ENCODE data around the gene LCMT1. TPM values are rescaled to one million over a fixed set of nuclear protein-coding genes. Genes with fewer than 3 reads are reported as not detected.

The LCMT1 gene
- total RNA-seq, 1 donor from 2014 or later, result 35.7 TPM

GRCh38 chr16:25080420-25081131 lies 31.0 kb upstream of the LCMT1 start:
- DNase-seq (no peak), ATAC-seq (no peak)
- TF ChIP-seq, protein P1, sequence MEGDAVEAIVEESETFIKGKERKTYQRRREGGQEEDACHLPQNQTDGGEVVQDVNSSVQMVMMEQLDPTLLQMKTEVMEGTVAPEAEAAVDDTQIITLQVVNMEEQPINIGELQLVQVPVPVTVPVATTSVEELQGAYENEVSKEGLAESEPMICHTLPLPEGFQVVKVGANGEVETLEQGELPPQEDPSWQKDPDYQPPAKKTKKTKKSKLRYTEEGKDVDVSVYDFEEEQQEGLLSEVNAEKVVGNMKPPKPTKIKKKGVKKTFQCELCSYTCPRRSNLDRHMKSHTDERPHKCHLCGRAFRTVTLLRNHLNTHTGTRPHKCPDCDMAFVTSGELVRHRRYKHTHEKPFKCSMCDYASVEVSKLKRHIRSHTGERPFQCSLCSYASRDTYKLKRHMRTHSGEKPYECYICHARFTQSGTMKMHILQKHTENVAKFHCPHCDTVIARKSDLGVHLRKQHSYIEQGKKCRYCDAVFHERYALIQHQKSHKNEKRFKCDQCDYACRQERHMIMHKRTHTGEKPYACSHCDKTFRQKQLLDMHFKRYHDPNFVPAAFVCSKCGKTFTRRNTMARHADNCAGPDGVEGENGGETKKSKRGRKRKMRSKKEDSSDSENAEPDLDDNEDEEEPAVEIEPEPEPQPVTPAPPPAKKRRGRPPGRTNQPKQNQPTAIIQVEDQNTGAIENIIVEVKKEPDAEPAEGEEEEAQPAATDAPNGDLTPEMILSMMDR (IDR thresholded peaks at IDR 0.05), result no peak
- Histone ChIP-seq H3K27me3 (ENCODE audit: low read depth) (no peaks in the 10 kb centered on the region), H3K36me3 (no peaks in the 10 kb centered on the region), H3K4me3 (no peak overlapping the region), H3K4me1 (no peaks in the 10 kb centered on the region), H3K27ac (no peak overlapping the region), H3K9me3 (no peaks in the 10 kb centered on the region)
- intact Hi-C loops (cut with DNase I), result no loop called here

GRCh38 chr16:25081702-25082101 lies 29.8 kb upstream of the LCMT1 start:
- no peak for ATAC-seq

GRCh38 chr16:25083065-25083464 lies 28.5 kb upstream of the LCMT1 start:
- intact Hi-C loops (cut with DNase I), result no loop called here
- Histone ChIP-seq H3K9me3 (no peaks in the 10 kb centered on the region), H3K4me3 (no peak overlapping the region), H3K27ac (no peak overlapping the region), H3K36me3 (no peaks in the 10 kb centered on the region), H3K4me1 (no peaks in the 10 kb centered on the region), H3K27me3 (ENCODE audit: low read depth) (no peaks in the 10 kb centered on the region)
- DNase-seq, result no peak
- ATAC-seq, result no peak
- TF ChIP-seq, protein P1 (IDR thresholded peaks at IDR 0.05), result no peak

More at GRCh38 chr16:25081702-25082101, 29.8 kb upstream of the LCMT1 start:
- Histone ChIP-seq H3K27ac (no peak overlapping the region), H3K4me3 (no peak overlapping the region), H3K36me3 (no peaks in the 10 kb centered on the region), H3K27me3 (ENCODE audit: low read depth) (no peaks in the 10 kb centered on the region), H3K9me3 (no peaks in the 10 kb centered on the region), H3K4me1 (no peaks in the 10 kb centered on the region)
- TF ChIP-seq, protein P1 (IDR thresholded peaks at IDR 0.05), result no peak
- intact Hi-C loops (cut with DNase I), result no loop called here
- no peak for DNase-seq

- TF ChIP-seq, protein P1 (IDR thresholded peaks at IDR 0.05), result no peak
- DNase-seq (no peak), ATAC-seq (no peak)
- H3K27ac ChIP-seq, result no peak overlapping the region
- H3K27me3 ChIP-seq (ENCODE audit: low read depth), result no peaks in the 10 kb centered on the region
- H3K9me3 ChIP-seq, result no peaks in the 10 kb centered on the region
- H3K36me3 ChIP-seq, result no peaks in the 10 kb centered on the region
- H3K4me1 ChIP-seq, result no peaks in the 10 kb centered on the region
- no peak overlapping the region for H3K4me3 ChIP-seq
- intact Hi-C loops (cut with DNase I), result no loop called here
Observed at GRCh38 chr16:25083701-25084100, 27.8 kb upstream of the LCMT1 start.

GRCh38 chr16:25084797-25085196 lies 26.7 kb upstream of the LCMT1 start:
- no peak for DNase-seq
- no peak overlapping the region for H3K4me3 ChIP-seq
- TF ChIP-seq, protein P1 (IDR thresholded peaks at IDR 0.05), result no peak
- no peaks in the 10 kb centered on the region for H3K9me3 ChIP-seq
- ATAC-seq, result no peak
- H3K4me1 ChIP-seq, result no peaks in the 10 kb centered on the region
- no peaks in the 10 kb centered on the region for H3K36me3 ChIP-seq
- intact Hi-C loops (cut with DNase I), result no loop called here
- no peak overlapping the region for H3K27ac ChIP-seq
- H3K27me3 ChIP-seq (ENCODE audit: low read depth), result no peaks in the 10 kb centered on the region
